Epithelial cell of proximal tubule (primary cell): ENCODE measurements around the gene CAMTA1. TPM values are rescaled to one million over a fixed set of nuclear protein-coding genes. Genes with fewer than 3 reads are reported as not detected.
A peak's percentile ranks its signal among the peaks of the same experiment; 100 is the strongest.

Source experiments
- DNase-seq: peaks from one replicate; pipeline ENCODE4 v3.0.0-alpha.2; 2011; ENCODE audit warnings: low read depth
- H3K4me3 ChIP-seq: 2 replicates; pipeline ENCODE4 v1.5.1; 2011; ENCODE audit warnings: low read depth, mild to moderate bottlenecking, low read length
- CTCF ChIP-seq: conservative IDR thresholded peaks from 2 replicates; pipeline ENCODE4 v1.5.1; 2012; ENCODE audit warnings: low read depth, mild to moderate bottlenecking, low read length
- total RNA-seq: library from RNA; depleted of rRNA; stranded (reverse); fragments of >200 nt; gene quantifications from 2 replicates; pipeline ENCODE4 v1.2.3, GENCODE V29; 2015

Gene CAMTA1
- total RNA-seq, 1 donor from 2014 or later = 79.2 TPM

DNA sequence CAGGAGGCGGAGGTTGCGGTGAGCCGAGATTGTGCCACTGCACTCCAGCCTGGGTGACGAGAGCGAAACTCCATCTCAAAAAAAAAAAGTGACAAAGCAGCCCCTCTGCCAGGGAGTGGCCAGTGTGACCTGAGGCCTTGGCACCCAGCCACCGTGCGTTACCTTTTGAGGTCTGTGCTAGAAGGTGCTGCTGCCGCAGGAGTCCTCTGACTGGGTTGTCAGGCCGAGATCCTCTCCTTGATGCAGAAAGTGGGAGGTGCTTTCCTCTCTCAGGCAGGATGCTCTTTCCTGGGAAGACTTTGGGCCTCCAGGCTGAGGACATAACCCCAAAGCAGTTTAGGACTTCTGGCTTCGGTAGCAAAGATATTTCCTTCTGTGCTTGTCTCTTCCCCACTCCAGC lies 705.3 kb downstream of the CAMTA1 start:
- no peak for TF ChIP-seq CTCF
- H3K4me3 ChIP-seq = no peak overlapping the region
- DNase-seq = no peak

DNA sequence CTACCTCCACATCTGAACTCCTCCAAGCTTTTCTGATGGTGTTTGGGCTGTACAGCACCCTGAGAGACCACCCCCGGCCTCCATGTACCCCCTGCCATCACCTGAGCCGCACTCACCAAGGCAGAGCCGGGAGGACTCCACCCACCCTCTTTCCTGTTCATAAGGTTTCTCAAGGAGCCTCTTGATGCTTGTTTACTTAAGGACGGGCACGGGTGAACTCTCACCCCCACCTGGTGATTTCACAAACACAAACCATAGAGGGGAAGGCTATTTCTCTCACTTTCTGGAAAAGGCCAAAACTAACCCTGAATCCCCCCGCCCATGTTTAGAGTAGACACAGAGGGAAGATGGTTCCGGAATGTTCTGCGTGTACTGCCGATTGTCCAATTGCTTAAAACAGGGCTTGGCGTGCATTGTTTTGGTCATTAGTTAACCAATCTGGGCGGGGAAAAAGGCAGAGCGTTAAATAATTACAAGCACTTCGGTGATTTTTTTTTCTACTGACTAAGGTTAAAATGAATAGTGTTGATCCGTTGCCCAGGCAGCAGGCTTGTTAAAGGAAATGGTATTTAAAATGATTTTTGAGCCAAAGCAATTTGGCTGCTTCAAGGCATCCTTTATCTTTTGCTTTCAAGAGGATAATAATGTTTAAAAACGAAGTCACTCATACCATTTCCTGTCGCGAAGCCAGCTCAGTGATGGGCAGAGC lies 706.0 kb downstream of the CAMTA1 start:
- peak overlapping the region; percentile 17 for H3K4me3 ChIP-seq
- DNase-seq = peak; percentile 56
- TF ChIP-seq CTCF = no peak

GRCh38 chr1:7491818-7492173 lies 706.5 kb downstream of the CAMTA1 start:
- no peak overlapping the region for H3K4me3 ChIP-seq
- DNase-seq = no peak
- no peak for TF ChIP-seq CTCF

- H3K4me3 ChIP-seq = no peak overlapping the region
- no peak for TF ChIP-seq CTCF
- no peak for DNase-seq
Observed at GRCh38 chr1:7493711-7494454, 708.6 kb downstream of the CAMTA1 start.

DNA sequence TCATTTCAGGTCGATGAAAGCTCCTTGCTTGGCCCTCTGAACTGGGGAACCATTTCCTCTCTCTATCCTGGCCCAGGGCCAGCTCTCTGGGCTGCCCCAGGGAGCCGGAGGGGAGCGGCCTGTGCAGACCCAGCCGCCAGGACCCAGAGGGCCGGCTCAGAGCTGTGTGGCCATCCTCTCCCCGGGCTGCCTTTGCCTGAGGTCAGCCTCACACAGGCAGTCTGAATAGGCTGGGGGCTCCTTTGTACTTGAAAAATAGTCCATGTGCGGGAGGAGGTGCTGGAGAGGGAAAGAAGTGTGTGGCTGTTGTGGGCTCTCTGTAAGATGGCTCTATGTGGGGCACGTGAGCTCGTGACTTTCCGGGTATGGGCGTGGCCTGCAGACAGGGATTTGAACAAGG lies 710.7 kb downstream of the CAMTA1 start:
- TF ChIP-seq CTCF = no peak
- DNase-seq = no peak
- no peak overlapping the region for H3K4me3 ChIP-seq

GRCh38 chr1:7497107-7497637 lies 711.9 kb downstream of the CAMTA1 start:
- no peak overlapping the region for H3K4me3 ChIP-seq
- TF ChIP-seq CTCF = no peak
- DNase-seq = no peak
